Erythroblast (primary cell): ENCODE measurements around the gene ATP2A1.
"Not testable (repeated sequence)": the region's sequence is repeated elsewhere in the genome, so short reads cannot be mapped to it uniquely, and the experiment has no call there.

Experiments used
- DNase-seq, 2 experiments: peaks; one replicate each; lab custom pipeline; 2025; lab: John Stamatoyannopoulos, UW
- GATA1 ChIP-seq: IDR thresholded peaks from 2 replicates; pipeline ENCODE4 v1.6.1; 2011; ENCODE audit warnings: low read depth, mild to moderate bottlenecking, control low read depth, low read length, moderate library complexity
- POLR2A ChIP-seq: IDR thresholded peaks from 2 replicates; pipeline ENCODE4 v1.6.1; 2011; ENCODE audit warnings: mild to moderate bottlenecking, low read length

ATP2A1 gene

DNA sequence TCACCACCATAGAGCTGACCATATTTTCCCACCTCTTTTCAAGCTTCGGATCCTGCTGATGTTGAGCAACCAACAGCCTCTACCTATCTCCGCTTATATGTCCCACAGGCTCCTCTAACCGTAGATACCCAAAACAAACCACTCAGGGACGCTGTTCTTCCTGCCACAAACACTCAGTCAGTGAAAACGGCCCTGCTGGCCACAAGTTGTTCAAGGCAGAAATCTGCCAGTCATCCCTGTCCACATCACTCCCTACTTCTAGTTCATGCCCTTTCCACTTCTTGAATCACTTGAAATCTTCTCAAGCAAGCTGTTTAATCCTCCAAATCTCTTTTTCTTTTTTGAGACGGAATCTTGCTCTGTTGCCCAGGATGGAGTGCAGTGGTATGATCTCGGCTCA, 38.8 kb downstream of the ATP2A1 start:
- DNase-seq = no peak
- TF ChIP-seq GATA1 = no peak
- TF ChIP-seq POLR2A = no peak

DNA sequence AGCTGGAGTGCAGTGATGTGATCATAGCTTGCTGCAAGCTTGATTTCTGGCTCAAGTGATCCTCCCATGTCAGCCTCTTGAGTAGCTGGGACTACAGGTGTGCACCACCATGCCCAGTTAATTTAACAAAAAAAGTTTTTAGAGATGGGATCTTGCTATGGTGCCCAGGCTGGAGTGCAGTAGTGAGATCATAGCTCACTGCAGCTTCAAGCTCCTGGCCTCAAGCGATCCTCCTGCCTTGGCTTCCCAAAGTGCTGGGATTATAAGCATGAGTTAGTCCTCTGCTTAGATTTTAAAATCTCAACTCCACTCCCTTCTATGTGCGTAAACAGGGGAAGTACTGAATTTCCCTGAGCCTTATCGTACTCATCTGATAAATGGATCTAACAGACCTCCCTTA, 40.4 kb downstream of the ATP2A1 start:
- no peak for DNase-seq
- TF ChIP-seq GATA1 (no peak), POLR2A (no peak)

DNA sequence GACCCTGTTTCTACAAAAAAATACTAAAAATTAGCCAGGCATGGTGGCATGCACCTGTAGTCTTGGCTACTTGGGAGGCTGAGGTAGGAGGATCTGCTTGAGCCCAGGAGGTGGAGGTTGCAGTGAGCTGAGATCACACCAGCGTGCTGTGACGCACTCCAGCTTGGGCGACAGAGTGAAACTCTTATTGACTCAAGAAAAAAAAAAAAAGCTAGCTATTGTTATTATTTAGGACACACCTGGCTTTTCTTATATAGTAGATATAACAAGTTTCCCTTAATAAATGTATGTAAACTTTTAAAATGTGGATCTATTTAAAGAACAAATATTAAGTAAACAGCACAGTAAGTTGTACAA, 44.9 kb downstream of the ATP2A1 start:
- no peak for DNase-seq
- TF ChIP-seq GATA1 (no peak), POLR2A (no peak)

DNA sequence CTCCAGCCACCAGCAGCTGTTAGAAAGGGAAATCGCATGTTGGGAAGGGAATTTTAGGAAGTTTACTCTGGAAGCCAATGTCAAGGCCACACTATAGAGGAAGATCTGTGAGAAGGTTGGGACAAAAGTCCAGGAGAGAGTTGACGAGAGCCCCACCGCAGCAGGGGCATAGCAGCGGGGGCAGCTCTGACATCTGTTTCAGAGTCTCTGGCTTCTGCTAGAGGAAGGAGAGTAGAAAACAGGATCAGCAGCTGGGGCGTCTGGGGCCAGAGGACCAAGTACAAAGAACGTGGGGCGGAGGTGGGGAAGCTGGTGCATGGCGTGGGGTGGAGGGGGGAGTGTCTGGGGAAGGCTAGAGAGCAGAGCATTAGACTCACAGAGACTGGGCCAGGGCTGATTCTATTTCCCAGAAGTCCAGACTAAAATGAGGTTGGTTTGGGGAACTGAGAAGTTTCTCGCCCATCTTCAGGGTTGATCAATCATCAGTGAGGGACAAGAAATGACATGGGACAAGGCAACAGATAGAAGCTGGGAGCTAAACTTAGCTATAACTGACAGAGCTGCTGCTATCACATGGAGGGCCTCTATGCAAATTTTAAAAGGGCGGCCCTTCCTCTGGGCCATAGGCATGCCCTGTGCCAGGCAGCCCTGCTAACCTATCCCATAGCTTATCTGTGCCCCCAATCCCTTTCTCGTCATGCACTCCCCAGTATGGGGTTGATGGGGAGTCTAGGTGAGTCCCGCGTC, 45.5 kb downstream of the ATP2A1 start:
- TF ChIP-seq GATA1 (no peak), POLR2A (no peak)
- no peak for DNase-seq

DNA sequence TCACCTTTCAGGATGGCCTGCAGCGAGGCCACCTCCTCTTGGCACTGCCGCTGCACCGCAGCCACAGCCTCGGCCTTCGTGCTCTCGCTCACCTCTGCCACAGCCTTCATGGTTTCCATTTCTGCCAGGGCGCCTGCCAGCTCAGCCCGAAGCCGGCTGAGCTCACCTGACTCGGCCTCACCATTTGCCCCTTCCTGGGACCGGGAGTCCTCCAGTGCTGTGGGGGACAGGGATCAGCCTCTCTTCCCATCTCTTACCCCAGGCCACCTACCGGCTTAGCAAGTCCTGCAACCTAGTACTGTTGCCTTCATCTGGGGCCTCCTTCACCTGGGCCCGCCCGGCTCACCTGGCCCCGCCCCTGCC, 46.1 kb downstream of the ATP2A1 start:
- no peak for DNase-seq
- TF ChIP-seq POLR2A = no peak
- TF ChIP-seq GATA1 = no peak

DNA sequence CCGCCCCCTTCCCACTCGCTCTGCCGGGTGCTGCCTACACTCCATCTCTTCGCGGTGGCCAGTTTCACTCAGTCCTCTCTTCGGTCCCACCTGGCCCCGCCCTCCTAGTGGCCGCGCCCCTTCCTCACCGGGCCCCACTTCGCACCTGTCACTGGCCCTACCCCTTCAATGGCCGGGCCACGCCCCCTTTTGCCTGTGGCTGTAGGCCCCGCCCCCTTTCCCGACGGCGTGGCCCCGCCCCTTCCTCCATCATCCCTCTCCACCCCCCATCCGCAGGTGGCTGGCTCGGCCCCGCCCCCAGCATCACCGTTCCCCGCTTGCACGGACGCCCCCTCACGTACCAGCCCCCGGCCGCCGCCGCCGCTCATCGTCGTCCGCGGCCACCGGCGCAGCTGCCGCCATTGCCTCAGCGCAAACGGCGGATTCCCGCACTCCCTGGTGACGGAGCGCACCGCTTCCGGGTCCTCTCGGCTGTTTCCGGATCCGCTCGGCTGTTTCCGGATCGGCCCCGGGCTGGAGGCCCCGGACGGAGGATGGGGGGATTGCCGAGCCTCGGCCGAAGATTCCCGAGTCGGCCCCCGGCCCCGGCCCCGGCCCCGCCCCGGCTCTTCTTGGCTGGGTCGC, 46.6 kb downstream of the ATP2A1 start, which contains the start of gene RABEP2:
Gene RABEP2, minus strand, starts transcription at position 477 of the 624 bp plus-strand sequence. Its CDS starts 75 bp downstream, at position 402.
- DNase-seq = peak; percentile 90 to 94
- TF ChIP-seq GATA1 = no peak

DNA sequence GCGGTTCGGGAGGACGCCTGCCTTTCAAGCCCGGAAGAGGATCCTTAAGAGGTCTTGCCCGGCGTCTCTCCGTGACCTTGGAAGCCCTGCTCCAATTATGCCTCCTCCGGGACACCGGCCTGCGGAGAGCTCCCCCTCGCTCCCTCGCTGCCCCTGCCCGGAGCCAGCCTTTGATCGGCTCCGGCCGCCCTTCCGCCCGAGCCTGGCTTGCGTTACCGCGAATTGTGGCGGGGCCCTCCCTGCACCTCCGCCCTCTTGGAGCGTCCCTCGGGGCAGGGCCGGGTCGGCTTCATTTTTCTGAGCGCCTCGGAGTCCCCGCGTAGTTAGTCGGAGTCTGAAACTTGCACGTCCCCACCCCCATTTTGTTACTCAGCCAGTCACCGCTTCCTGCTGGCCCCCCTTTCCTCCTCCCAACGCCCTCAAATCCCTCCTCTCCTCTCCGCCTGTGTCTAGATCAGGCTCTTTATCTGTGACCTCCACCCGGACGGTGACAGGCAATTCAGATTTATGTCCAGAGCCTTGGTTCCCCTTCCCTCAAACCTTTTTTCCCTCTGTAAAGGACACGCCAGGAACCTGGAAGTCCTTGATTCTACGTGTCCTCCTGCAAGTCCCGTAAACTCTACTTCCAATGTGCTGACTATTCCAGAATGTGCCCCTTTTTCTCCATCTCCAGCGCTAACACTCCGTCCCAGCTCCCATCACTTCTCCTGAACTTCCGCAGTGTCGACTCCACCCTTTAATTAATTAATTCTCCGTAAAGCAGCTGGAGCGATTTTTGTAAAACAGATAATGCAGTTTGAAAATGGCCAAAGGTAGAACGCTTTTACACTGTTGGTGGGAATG, 47.3 kb downstream of the ATP2A1 start:
- DNase-seq = peak; percentile 84 to 89
- TF ChIP-seq GATA1 = no peak
- no peak for TF ChIP-seq POLR2A

DNA sequence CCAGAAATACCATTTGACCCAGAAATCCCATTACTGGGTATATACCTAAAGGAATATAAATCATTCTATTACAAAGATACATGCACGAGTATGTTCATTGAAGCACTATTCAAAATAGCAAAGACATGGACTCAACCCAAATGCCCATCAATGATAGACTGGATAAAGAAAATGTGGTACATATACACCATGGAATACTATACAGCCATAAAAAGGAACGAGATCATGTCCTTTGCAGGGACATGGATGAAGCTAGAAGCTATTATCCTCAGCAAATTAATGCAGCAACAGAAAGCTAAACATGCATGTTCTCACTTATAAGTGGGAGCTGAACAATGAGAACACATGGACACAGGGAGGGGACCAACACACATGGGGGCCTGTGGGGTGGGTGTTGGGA, 48.0 kb downstream of the ATP2A1 start:
- not testable (repeated sequence) for DNase-seq

DNA sequence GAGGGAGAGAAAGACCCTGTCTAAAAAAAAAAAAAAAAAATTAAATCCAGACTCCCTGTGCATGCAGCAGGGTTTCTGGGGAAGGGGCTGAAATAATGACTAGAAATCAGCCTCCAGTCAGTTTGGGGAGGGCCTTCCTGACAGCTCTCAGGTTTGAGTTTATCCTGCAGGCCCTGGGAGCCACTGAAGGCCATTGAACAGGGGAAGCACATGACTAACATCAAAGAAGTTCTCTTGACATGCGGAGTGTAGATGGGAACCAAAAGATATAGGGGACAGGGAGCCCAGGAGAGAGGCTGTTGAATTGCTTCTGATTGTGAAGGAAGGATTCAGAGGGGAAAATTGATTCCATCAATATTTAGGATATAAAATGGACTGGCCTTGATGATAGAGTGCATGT, 49.5 kb downstream of the ATP2A1 start:
- no peak for DNase-seq
- no peak for TF ChIP-seq GATA1
- TF ChIP-seq POLR2A = no peak

DNA sequence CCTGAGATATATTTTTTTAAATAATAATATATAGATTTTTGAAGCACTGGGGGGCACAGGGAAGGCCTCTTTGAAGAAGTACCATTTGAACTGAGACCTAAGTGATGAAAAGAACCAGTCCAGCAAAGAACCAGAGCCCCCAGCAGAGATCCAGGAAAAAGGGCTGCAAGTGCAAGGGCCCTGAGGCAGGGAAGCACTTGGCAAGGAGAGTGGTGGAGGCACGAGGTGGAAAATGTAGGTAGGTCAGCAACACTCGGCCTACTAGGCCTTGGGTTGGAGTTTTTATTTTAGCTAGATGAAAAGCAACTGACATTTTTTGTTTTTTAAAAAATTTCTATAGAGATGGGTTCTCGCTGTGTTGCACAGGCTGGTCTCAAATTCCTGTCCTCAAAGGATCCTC, 51.9 kb downstream of the ATP2A1 start:
- TF ChIP-seq POLR2A (no peak), GATA1 (no peak)
- no peak for DNase-seq

DNA sequence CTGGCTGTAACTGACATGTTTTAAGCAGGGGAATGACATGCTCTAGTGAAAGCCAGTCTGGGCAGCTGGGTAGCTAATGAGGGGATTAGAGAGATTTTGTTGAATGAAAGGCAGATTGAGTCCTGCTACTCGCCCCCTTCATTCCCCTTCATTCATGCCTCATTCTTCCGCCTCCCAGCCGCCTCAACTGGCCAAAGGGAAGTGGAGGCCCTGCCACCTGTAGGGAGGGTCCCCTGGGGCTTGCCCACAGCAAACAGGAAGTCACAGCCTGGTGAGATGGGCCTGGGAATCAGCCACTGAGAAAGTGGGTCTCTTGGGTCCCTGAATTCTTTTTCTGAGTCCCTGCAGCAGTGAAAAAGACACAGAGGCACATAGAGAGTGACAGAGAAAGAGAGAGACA, 52.4 kb downstream of the ATP2A1 start:
- no peak for DNase-seq
- TF ChIP-seq POLR2A (no peak), GATA1 (no peak)

DNA sequence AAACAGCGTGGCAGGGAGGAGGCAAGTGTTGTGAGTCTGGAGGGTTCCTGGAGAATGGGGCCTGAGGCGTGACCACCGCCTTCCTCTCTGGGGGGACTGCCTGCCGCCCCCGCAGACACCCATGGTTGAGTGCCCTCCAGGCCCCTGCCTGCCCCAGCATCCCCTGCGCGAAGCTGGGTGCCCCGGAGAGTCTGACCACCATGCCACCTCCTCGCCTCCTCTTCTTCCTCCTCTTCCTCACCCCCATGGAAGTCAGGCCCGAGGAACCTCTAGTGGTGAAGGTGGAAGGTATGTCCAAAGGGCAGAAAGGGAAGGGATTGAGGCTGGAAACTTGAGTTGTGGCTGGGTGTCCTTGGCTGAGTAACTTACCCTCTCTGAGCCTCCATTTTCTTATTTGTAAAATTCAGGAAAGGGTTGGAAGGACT, 53.5 kb downstream of the ATP2A1 start, which contains the start of gene CD19:
Gene CD19, plus strand, starts transcription at position 171 of the 425 bp plus-strand sequence. Its CDS starts 30 bp downstream, at position 201.
- DNase-seq = no peak
- no peak for TF ChIP-seq GATA1
- no peak for TF ChIP-seq POLR2A

DNA sequence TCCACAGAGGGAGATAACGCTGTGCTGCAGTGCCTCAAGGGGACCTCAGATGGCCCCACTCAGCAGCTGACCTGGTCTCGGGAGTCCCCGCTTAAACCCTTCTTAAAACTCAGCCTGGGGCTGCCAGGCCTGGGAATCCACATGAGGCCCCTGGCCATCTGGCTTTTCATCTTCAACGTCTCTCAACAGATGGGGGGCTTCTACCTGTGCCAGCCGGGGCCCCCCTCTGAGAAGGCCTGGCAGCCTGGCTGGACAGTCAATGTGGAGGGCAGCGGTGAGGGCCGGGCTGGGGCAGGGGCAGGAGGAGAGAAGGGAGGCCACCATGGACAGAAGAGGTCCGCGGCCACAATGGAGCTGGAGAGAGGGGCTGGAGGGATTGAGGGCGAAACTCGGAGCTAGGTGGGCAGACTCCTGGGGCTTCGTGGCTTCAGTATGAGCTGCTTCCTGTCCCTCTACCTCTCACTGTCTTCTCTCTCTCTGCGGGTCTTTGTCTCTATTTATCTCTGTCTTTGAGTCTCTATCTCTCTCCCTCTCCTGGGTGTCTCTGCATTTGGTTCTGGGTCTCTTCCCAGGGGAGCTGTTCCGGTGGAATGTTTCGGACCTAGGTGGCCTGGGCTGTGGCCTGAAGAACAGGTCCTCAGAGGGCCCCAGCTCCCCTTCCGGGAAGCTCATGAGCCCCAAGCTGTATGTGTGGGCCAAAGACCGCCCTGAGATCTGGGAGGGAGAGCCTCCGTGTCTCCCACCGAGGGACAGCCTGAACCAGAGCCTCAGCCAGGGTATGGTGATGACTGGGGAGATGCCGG, 54.3 kb downstream of the ATP2A1 start:
- DNase-seq = no peak
- no peak for TF ChIP-seq POLR2A
- TF ChIP-seq GATA1 = no peak
